ENCODE data around the gene PCDH1.

- no peak for TF ChIP-seq ZNF274 (IDR thresholded peaks at IDR 0.05; ENCODE audit: low read depth, low read length)
- TF ChIP-seq SUZ12 (IDR thresholded peaks at IDR 0.05; ENCODE audit: extremely low read depth, insufficient read depth, insufficient read length), result no peak
- TF ChIP-seq YY1 (IDR thresholded peaks at IDR 0.05; ENCODE audit: insufficient read depth, insufficient read length), result no peak
These were observed 35.5 kb upstream of the PCDH1 start for GRCh38 chr5:141913560-141914198.

Measured in NT2/D1 (cell line).